HepG2 (cell line): ENCODE data around the gene OBSL1. TPM values are rescaled to one million over a fixed set of nuclear protein-coding genes. Genes with fewer than 3 reads are reported as not detected.
A peak's percentile ranks its signal among the peaks of the same experiment; 100 is the strongest.

ENCODE experiments used
- AKAP8 ChIP-seq: sonication (generic); formaldehyde crosslinking; IDR thresholded peaks from 2 replicates; pipeline ENCODE4 v1.5.1; 2020; ENCODE audit warnings: mild to moderate bottlenecking, missing genetic modification reagents
- KAT2B ChIP-seq: fragments of 150-350 bp; IDR thresholded peaks from 2 replicates; pipeline ENCODE4 v1.6.1; 2014; ENCODE audit warnings: low read depth, low read length, borderline replicate concordance
- KMT2A ChIP-seq: sonication (generic); formaldehyde crosslinking; IDR thresholded peaks from 2 replicates; pipeline ENCODE4 v1.4.0; 2020; ENCODE audit warnings: missing genetic modification reagents
- NFKBIZ ChIP-seq: IDR thresholded peaks from 2 replicates; pipeline ENCODE4 v1.6.1; 2018; ENCODE audit warnings: missing genetic modification reagents, missing compliant biosample characterization
- NFRKB ChIP-seq: fragments of 450-650 bp; IDR thresholded peaks from 2 replicates; pipeline ENCODE4 v1.6.1; 2017
- PAF1 ChIP-seq: IDR thresholded peaks from 2 replicates; pipeline ENCODE4 v1.6.1; 2016; ENCODE audit warnings: missing genetic modification reagents, missing compliant biosample characterization
- RELA ChIP-seq: sonication (generic); formaldehyde crosslinking; IDR thresholded peaks from 2 replicates; pipeline ENCODE4 v1.4.0; 2020; ENCODE audit warnings: missing genetic modification reagents
- SIX1 ChIP-seq: sonication (generic); formaldehyde crosslinking; IDR thresholded peaks from 2 replicates; pipeline ENCODE4 v1.4.0; 2020; ENCODE audit warnings: missing genetic modification reagents, borderline replicate concordance
- SMAD1 ChIP-seq: sonication (generic); formaldehyde crosslinking; IDR thresholded peaks from 2 replicates; pipeline ENCODE4 v1.4.0; 2020; ENCODE audit warnings: missing genetic modification reagents, low read depth, mild to moderate bottlenecking, borderline replicate concordance
- SMAD9 ChIP-seq: sonication (generic); formaldehyde crosslinking; IDR thresholded peaks from 2 replicates; pipeline ENCODE4 v1.5.1; 2020; ENCODE audit warnings: mild to moderate bottlenecking, missing genetic modification reagents
- TBX2 ChIP-seq: sonication (generic); formaldehyde crosslinking; IDR thresholded peaks from 2 replicates; pipeline ENCODE4 v1.5.0; 2020; ENCODE audit warnings: missing genetic modification reagents, mild to moderate bottlenecking, borderline replicate concordance
- ZEB1 ChIP-seq: IDR thresholded peaks from 2 replicates; pipeline ENCODE4 v1.6.1; 2012; ENCODE audit warnings: mild to moderate bottlenecking, low read depth, inconsistent platforms; ENCODE audit not compliant: insufficient replicate concordance
- ZFP36L2 ChIP-seq: sonication (generic); formaldehyde crosslinking; IDR thresholded peaks from 2 replicates; pipeline ENCODE4 v1.4.0; 2020; ENCODE audit warnings: missing genetic modification reagents
- ZNF20 ChIP-seq: sonication (generic); formaldehyde crosslinking; IDR thresholded peaks from 2 replicates; pipeline ENCODE4 v1.4.0; 2020; ENCODE audit warnings: mild to moderate bottlenecking, moderate library complexity, missing genetic modification reagents
- ZNF501 ChIP-seq: sonication (generic); formaldehyde crosslinking; IDR thresholded peaks from 2 replicates; pipeline ENCODE4 v1.5.1; 2020; ENCODE audit warnings: mild to moderate bottlenecking, moderate library complexity, missing genetic modification reagents
- ZNF558 ChIP-seq: sonication (generic); formaldehyde crosslinking; IDR thresholded peaks from 2 replicates; pipeline ENCODE4 v1.9.0; 2022; ENCODE audit warnings: mild to moderate bottlenecking, missing genetic modification reagents, borderline replicate concordance
- ZNF780A ChIP-seq: sonication (generic); formaldehyde crosslinking; IDR thresholded peaks from 2 replicates; pipeline ENCODE4 v1.8.0; 2022; ENCODE audit warnings: mild to moderate bottlenecking, missing genetic modification reagents, moderate library complexity
- ZNF841 ChIP-seq: sonication (generic); formaldehyde crosslinking; IDR thresholded peaks from 2 replicates; pipeline ENCODE4 v1.8.1; 2023; ENCODE audit warnings: missing genetic modification reagents, borderline replicate concordance
- polyA plus RNA-seq, 8 experiments: library from polyadenylated mRNA; depleted of rRNA in 3 of 8; stranded (reverse) in 7 of 8; unstranded in 1 of 8; fragments of >200 nt; fragmentation: Illumina TruSeq in 4 of 8; extraction: Trizol in 4 of 8; gene quantifications; 2 replicates each; pipeline versions ENCODE4 v1.2.1 to v1.2.3, GENCODE V29; 2011 to 2016; ENCODE audit warnings: low read depth in 4 of 8, missing spikeins in 1 of 8, mixed read lengths in 1 of 8; ENCODE audit not compliant: insufficient read depth in 1 of 8
- total RNA-seq, 5 experiments: library from RNA; depleted of rRNA; stranded (reverse); fragments of >200 nt; fragmentation: Illumina TruSeq; extraction: Trizol; gene quantifications; 2 replicates each; pipeline ENCODE4 v1.2.3, GENCODE V29; 2016; ENCODE audit warnings: low read depth in 1 of 5
- TF ChIP-seq, protein P1 (sequence below): sonication (generic); formaldehyde crosslinking; IDR thresholded peaks from 2 replicates; pipeline ENCODE4 v1.4.0; 2020; ENCODE audit warnings: missing genetic modification reagents, mild to moderate bottlenecking, borderline replicate concordance
- TF ChIP-seq, protein P2 (sequence below): sonication (generic); formaldehyde crosslinking; IDR thresholded peaks from 2 replicates; pipeline ENCODE4 v1.4.0; 2020; ENCODE audit warnings: mild to moderate bottlenecking, low read depth, missing genetic modification reagents
- TF ChIP-seq, protein P3 (sequence below): sonication (generic); formaldehyde crosslinking; IDR thresholded peaks from 2 replicates; pipeline ENCODE4 v1.8.1; 2023; ENCODE audit warnings: mild to moderate bottlenecking, missing genetic modification reagents
- TF ChIP-seq, protein P4 (sequence below): sonication (generic); formaldehyde crosslinking; IDR thresholded peaks from 2 replicates; pipeline ENCODE4 v1.4.0; 2020; ENCODE audit warnings: missing genetic modification reagents, borderline replicate concordance

Gene OBSL1
- total and polyA plus RNA-seq, 2 of the 13 experiments (the other 11 are each of a cell fraction or from before 2014, with no cell fraction given) = 86.7 to 218 TPM

DNA sequence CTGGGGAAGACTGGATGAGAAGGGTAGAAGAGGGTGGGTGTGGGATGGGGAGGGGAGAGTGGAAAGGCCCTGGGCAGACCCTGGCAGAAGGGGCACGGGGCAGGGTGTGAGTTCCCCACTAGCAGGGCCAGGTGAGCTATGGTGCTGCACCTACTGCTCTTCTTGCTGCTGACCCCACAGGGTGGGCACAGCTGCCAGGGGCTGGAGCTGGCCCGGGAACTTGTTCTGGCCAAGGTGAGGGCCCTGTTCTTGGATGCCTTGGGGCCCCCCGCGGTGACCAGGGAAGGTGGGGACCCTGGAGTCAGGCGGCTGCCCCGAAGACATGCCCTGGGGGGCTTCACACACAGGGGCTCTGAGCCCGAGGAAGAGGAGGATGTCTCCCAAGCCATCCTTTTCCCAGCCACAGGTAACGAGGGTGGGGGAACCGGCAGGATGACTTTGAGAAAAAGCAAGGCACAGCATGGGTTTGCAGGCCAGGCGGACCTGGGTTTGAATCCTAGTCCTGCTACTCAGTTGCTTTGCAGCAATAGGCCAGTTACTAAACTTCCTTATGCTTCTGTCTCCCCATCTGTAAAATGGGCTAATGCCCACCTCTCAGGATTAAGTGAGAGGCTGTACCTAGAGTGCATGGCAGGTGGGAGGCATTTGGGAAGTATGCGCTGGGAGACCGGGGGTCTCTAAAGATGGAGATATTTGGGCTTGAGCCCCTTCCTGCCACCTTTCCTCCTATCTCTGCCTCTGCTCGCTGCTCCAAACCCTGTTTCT is 1.1 kb upstream of the OBSL1 start, which contains the start of gene INHA (continued):
- TF ChIP-seq, protein P1, sequence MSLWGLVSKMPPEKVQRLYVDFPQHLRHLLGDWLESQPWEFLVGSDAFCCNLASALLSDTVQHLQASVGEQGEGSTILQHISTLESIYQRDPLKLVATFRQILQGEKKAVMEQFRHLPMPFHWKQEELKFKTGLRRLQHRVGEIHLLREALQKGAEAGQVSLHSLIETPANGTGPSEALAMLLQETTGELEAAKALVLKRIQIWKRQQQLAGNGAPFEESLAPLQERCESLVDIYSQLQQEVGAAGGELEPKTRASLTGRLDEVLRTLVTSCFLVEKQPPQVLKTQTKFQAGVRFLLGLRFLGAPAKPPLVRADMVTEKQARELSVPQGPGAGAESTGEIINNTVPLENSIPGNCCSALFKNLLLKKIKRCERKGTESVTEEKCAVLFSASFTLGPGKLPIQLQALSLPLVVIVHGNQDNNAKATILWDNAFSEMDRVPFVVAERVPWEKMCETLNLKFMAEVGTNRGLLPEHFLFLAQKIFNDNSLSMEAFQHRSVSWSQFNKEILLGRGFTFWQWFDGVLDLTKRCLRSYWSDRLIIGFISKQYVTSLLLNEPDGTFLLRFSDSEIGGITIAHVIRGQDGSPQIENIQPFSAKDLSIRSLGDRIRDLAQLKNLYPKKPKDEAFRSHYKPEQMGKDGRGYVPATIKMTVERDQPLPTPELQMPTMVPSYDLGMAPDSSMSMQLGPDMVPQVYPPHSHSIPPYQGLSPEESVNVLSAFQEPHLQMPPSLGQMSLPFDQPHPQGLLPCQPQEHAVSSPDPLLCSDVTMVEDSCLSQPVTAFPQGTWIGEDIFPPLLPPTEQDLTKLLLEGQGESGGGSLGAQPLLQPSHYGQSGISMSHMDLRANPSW (CRISPR knock-in tag) = no peak; the same call in 1 of the 2 replicates
- TF ChIP-seq ZNF20 (CRISPR knock-in tag) = no peak
- TF ChIP-seq KAT2B = no peak
- TF ChIP-seq, protein P2, sequence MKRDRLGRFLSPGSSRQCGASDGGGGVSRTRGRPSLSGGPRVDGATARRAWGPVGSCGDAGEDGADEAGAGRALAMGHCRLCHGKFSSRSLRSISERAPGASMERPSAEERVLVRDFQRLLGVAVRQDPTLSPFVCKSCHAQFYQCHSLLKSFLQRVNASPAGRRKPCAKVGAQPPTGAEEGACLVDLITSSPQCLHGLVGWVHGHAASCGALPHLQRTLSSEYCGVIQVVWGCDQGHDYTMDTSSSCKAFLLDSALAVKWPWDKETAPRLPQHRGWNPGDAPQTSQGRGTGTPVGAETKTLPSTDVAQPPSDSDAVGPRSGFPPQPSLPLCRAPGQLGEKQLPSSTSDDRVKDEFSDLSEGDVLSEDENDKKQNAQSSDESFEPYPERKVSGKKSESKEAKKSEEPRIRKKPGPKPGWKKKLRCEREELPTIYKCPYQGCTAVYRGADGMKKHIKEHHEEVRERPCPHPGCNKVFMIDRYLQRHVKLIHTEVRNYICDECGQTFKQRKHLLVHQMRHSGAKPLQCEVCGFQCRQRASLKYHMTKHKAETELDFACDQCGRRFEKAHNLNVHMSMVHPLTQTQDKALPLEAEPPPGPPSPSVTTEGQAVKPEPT (CRISPR knock-in tag) = no peak
- 0 out of 2 replicates have a peak, but pooled peaks have one; percentile 25 for TF ChIP-seq ZNF558 (CRISPR knock-in tag)
- no peak for TF ChIP-seq ZFP36L2 (CRISPR knock-in tag)
- TF ChIP-seq ZEB1 = no peak
- no peak for TF ChIP-seq NFRKB
- no peak for TF ChIP-seq RELA (CRISPR knock-in tag)
- no peak for TF ChIP-seq ZNF841 (CRISPR knock-in tag)
- no peak for TF ChIP-seq PAF1 (CRISPR knock-in tag)
- no peak for TF ChIP-seq SMAD9 (CRISPR knock-in tag)
- TF ChIP-seq, protein P3, sequence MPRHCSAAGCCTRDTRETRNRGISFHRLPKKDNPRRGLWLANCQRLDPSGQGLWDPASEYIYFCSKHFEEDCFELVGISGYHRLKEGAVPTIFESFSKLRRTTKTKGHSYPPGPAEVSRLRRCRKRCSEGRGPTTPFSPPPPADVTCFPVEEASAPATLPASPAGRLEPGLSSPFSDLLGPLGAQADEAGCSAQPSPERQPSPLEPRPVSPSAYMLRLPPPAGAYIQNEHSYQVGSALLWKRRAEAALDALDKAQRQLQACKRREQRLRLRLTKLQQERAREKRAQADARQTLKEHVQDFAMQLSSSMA (CRISPR knock-in tag) = no peak
- TF ChIP-seq ZNF501 (CRISPR knock-in tag) = no peak
- no peak for TF ChIP-seq SIX1 (CRISPR knock-in tag)
- TF ChIP-seq TBX2 (CRISPR knock-in tag) = no peak
- TF ChIP-seq, protein P4, sequence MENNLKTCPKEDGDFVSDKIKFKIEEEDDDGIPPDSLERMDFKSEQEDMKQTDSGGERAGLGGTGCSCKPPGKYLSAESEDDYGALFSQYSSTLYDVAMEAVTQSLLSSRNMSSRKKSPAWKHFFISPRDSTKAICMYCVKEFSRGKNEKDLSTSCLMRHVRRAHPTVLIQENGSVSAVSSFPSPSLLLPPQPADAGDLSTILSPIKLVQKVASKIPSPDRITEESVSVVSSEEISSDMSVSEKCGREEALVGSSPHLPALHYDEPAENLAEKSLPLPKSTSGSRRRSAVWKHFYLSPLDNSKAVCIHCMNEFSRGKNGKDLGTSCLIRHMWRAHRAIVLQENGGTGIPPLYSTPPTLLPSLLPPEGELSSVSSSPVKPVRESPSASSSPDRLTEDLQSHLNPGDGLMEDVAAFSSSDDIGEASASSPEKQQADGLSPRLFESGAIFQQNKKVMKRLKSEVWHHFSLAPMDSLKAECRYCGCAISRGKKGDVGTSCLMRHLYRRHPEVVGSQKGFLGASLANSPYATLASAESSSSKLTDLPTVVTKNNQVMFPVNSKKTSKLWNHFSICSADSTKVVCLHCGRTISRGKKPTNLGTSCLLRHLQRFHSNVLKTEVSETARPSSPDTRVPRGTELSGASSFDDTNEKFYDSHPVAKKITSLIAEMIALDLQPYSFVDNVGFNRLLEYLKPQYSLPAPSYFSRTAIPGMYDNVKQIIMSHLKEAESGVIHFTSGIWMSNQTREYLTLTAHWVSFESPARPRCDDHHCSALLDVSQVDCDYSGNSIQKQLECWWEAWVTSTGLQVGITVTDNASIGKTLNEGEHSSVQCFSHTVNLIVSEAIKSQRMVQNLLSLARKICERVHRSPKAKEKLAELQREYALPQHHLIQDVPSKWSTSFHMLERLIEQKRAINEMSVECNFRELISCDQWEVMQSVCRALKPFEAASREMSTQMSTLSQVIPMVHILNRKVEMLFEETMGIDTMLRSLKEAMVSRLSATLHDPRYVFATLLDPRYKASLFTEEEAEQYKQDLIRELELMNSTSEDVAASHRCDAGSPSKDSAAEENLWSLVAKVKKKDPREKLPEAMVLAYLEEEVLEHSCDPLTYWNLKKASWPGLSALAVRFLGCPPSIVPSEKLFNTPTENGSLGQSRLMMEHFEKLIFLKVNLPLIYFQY (CRISPR knock-in tag) = no peak; the same call in 1 of the 2 replicates
- TF ChIP-seq AKAP8 (CRISPR knock-in tag) = no peak; the same call in 1 of the 2 replicates
- no peak for TF ChIP-seq KMT2A (CRISPR knock-in tag)
- no peak for TF ChIP-seq ZNF780A
- TF ChIP-seq NFKBIZ (CRISPR knock-in tag) = no peak
- no peak for TF ChIP-seq SMAD1 (CRISPR knock-in tag)
